ENCODE results near the gene PRG3.

Gene PRG3, protein sequence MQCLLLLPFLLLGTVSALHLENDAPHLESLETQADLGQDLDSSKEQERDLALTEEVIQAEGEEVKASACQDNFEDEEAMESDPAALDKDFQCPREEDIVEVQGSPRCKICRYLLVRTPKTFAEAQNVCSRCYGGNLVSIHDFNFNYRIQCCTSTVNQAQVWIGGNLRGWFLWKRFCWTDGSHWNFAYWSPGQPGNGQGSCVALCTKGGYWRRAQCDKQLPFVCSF

GRCh38 chr11:57380975-57381374 is at the start of gene PRG3:
TSS of gene PRG3 (minus strand) at chr11:57381150. CDS start at chr11:57380708, 442 bp downstream.
- no peak for DNase-seq

- no peak for DNase-seq
These were observed 49.0 kb upstream of the PRG3 start for GRCh38 chr11:57429946-57430345.

- DNase-seq = no peak
These were observed 47.7 kb upstream of the PRG3 start for GRCh38 chr11:57428643-57429042.

DNA sequence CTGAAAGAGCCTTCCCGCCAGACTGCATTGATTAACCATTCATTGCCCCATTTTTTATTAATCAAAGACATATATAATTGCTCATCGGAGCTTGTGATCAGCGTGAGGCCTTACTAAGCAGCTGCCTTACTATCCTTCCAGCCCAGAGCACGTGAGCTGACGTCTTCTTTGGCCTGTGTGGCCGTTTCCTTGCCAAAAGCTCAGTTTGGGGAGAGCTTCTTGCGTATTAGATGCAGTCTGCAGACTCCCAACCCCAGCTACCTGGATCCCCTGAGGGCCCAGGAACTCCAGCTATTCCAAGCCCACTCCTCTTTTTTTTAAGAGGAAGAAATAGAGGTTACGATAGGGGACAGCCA is 46.8 kb upstream of the PRG3 start:
- DNase-seq = no peak

DNA sequence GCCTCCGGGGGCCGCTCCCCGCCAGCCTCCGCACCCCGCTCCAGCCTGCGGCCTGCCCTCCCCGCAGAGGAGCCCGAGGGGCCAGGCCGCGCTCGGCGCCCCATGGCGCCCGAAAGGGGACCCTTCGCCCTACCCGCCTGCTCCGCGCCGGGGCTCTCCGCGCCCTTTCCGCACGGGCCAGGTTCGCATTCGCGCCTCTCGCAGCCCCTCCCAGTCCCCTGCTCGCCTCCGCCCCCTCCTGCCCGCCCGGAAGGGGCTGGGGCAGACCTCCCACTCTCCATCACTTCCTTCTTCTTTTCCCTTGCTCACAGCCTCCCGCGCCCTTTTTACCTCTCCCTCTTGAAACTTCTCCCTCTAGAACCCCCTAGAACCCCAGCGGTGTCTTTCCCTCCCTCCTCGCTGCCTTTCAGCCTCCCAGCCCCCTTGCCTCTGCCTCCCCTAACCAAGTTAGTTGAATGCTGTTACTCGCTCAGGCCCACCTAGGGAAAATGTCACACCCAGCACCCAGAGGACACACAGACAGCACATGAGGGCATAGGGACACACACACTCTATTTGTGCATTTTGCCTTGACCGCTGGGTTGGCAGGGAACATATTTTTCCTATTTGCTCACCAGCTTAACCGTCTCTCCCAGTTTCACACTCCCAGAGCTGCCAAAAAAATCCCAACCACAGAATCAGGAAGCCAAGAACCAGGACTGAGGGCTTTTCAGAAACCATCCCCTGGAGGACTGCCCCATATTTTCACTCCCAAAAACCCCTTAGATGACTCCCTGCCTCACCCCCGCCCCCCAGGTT is 46.2 kb upstream of the PRG3 start, which contains the start of gene SLC43A3:
Gene SLC43A3, minus strand, starts transcription at position 193 of the 798 bp plus-strand sequence. CDS start 949 bp downstream, outside the sequence.
- DNase-seq = peak; percentile 82

GRCh38 chr11:57426439-57426928 is 45.5 kb upstream of the PRG3 start:
- DNase-seq = peak; percentile 24

- DNase-seq = no peak
These were observed 44.9 kb upstream of the PRG3 start for GRCh38 chr11:57425565-57426438.

- peak; percentile 79 for DNase-seq
These were observed 44.0 kb upstream of the PRG3 start for GRCh38 chr11:57424792-57425564.

DNA sequence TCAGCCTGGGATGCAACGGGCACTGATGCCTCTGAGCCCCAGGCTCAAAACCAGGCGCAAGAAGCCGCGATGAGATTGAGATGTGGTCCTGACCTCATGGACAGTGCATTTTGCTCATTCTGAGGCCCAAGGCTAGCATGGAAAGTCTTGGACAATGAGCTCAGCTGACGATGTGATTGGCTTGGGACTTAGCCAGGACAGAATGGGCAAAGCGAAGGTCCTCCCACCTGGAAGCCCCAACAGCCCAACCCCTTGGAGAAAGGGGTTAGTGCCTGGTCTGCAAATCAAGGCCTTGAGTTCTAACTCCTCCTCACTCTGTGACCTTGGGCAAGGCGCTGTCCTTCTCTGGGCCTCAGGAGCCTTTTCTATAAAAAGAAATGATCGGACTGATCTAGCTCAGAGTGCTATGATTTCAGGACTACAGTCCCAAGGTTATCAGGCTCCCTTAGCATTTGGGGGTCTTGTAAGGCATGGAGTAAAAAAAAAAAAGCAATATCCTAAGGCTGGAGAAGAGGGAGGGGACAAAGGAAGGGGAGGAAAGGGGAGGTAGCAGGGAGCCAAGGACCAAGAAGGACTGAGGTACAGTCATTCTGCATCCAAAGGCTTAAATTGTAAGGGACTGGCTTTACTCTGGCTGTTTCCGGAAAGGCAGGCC is 43.3 kb upstream of the PRG3 start:
- no peak for DNase-seq

DNA sequence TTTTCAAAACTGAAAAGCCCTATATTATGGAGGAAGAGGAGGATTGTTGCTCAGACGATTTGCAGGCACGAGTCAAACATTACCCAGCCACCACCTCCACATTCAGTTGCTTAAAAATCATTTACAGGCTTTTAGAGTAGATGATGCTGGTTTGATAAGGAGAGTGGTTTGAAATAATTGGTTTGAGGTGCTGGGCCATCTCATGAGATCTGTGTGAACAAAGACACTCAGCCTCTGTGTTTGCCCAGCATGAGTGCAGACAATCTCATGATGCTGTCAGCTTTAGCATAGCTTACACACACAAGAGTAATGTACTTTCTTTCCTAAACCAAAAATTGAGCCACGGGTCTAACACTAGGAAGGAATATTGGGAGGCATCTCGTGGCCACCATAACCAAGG is 41.7 kb upstream of the PRG3 start:
- no peak for DNase-seq

- DNase-seq = no peak
These were observed 40.9 kb upstream of the PRG3 start for GRCh38 chr11:57421805-57422204.

DNA sequence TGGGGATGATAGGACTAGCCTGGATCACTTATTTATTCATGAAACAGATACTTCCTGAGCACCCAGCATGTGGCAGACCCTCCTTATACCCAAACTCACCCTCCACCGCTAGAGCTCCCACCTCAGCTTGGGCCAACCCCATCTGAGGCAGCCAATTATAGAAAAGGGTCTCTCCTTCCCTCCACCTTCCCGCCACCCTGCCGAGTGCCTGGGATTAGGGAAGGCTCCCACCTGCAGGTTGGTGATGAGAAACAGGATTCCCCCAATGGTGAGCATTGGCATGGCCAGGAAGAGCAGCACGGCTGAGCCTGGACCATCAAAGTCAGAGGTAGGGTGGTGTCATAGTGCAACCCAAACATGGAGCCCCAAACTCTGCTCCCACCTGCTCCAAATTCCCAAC is 40.1 kb upstream of the PRG3 start:
- no peak for DNase-seq

- DNase-seq = no peak
These were observed 38.2 kb upstream of the PRG3 start for GRCh38 chr11:57419146-57419545.

DNA sequence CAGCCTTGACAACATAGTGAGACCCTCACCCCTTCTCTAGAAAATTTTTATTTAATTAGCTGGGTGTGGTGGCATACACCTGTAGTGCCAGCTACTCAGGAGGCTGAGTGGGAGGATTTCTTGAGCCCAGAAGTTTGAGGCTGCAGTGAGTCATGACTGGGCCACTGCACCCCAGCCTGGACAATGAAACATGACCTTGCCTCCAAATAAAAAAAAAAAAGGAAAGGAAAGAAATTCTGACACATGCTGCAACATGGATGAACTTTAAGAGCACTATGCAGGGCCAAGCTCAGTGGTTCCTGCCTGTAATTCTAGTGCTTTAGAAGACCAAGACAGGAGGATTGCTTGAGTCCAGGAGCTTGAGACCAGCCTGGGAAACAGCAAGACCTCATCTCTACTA is 37.2 kb upstream of the PRG3 start:
- no peak for DNase-seq

- no peak for DNase-seq
These were observed 36.1 kb upstream of the PRG3 start for GRCh38 chr11:57417056-57417455.

GRCh38 chr11:57416436-57416835 is 35.5 kb upstream of the PRG3 start:
- DNase-seq = no peak

DNA sequence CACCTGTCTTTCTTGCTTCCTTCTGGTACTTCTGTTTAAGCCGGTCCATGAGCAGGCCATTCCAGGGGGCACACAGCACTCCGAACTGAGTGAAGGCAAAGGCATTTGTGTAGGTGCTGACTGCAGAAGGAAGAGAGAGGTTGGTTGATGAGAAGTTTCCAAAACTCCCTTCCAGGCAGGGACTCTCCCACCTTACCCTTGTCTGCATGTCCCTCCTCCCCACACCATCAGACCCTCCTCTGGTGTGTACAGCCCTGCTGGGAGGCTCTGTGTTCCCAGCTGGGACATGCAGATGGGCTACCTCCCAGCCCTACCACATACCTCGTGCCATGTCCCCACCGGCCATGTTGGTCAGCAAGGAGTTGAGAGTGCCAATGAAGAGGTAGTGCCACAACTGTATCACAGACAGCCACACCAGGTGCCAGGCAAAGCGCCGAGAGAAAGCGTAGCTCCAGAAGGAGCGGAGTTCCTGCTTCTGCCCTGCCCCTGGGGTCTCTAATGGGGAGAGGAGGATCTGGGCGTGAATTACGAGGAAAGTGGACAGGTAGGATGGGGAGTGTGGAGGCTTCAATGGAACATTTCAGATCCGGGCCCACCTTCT is 33.8 kb upstream of the PRG3 start:
- DNase-seq = no peak

DNA sequence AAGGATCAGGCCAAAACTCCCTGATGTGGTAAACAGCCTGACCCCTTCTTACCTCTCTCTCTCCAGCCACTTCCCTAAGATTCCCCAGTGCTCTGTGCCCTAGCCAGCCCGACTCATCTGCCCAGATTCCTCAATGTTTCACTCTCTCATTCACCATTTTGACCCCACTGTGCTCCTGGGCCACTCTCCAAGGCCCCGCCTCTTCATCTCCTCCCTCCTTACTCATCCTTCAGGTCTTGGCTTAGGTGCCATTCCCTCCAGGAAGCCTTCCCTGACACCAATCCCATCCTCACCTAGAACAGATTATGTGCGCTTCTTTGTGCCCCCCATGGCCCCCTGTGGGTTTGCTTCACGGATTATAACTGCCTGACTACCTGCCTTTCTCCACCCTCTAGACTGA is 32.7 kb upstream of the PRG3 start:
- no peak for DNase-seq

DNA sequence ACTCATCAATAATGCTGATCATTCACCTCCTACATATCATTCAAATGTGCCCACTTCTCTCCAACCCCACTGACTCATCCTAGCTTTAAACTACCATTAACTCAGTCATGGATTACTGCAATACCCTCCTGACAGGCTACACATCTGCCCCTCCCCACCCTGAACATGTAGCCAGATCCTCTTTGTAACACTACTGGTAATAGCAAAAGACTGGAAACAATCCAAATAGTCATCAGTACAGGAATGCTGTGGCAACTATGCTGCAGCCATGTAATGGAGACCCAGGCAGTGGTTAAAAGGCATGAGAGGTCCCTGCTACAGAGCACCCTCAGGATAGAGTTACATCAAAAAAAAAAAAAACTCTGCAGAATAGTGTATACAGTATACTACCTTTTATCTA is 29.3 kb upstream of the PRG3 start:
- DNase-seq = no peak

GRCh38 chr11:57409321-57410100 is 28.6 kb upstream of the PRG3 start:
- DNase-seq = no peak

GRCh38 chr11:57408771-57409170 is 27.8 kb upstream of the PRG3 start:
- no peak for DNase-seq

Measured in stimulated activated CD4-positive, alpha-beta T cell treated with anti-CD3 and anti-CD28 coated beads, Interleukin-12 subunit alpha, Interleukin-12 subunit beta, amount 100 ng/mL, for 4 hours (primary cell).